HG03025 (cell line): ENCODE data around the gene OR1G1.
"Not testable (repeated sequence)": the region's sequence is repeated elsewhere in the genome, so short reads cannot be mapped to it uniquely, and the experiment has no call there.

Experiments used
- ATAC-seq: cut with Tn5 transposase; IDR thresholded peaks from one replicate; pipeline ENCODE4 v1.9.1; 2021; ENCODE audit warnings: mild to moderate bottlenecking, moderate library complexity; ENCODE audit not compliant: unreplicated experiment, low FRiP score

The OR1G1 gene

DNA sequence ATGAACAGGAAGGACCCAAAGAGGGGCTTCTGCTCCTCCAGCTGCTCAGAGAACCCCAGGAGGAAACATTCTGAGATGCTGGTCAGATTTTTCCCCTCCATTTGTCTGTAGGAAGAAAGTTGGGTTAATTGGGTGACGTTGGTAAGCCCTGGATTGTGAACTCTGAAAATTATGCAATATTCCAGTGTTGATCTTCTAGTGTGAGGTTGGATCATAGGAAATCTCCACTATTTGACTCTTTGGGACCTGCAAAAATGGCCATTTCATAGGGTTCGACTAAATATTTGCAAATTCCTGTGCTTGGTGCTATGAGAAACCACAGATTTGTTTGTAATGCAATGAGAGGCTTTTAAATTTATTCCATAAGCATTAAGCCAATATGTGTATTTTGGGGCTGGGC, at the start of gene OR1G1:
OR1G1 (minus strand) TSS at position 101 of the 400 bp plus-strand sequence; CDS start at position 101, 0 bp downstream.
- ATAC-seq: no peak

DNA sequence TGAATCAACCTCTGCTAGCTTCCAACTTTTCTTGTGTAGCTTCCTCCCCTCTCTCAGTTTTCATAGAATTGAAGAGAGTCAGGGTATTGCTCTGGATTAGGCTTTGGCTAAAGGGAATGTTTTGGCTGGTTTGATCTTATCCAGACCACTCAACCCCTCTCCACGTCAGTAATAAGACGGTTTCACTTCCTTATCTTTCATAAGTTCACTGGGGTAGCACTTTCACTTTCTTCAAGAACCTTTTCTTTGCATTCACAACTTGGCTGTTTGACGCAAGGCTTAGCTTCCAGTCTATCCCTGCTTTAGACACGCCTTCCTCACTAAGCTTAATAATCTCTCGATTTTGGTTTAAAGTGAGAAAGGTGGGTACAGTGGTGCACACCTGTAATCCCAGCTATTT, 40.2 kb upstream of the OR1G1 start:
- no peak for ATAC-seq

DNA sequence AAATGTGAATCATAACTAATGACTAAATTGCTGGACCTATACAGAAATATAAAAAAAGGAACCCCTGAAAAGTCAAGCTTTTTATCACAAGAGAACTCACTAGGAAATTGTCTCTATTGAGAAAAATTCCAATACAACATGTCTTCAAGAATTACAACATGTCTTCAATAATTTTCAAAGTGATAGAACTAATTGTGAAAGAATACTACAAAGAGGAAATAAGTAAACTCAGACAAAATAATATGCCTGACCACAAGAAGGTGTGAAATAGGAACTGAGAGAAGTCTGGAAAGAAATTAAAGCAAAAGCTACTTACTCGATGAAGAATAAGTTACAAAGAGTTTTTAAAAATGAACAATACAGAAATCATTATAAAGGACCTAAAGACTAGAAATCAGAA, 29.9 kb upstream of the OR1G1 start:
- ATAC-seq: no peak

DNA sequence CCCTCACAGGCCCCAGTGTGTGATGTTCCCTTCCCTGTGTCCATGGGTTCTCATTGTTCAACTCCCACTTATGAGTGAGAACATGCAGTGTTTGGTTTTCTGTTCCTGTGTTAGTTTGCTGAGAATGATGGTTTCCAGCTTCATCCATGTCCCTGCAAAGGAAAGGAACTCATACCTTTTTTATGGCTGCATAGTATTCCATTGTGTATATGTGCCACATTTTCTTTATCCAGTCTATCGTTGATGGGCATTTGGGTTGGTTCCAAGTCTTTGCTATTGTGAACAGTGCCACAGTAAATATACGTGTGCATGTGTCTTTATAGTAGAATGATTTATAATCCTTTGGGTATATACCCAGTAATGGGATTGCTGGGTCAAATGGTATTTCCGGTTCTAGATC, 10.1 kb upstream of the OR1G1 start:
- not testable (repeated sequence) for ATAC-seq

DNA sequence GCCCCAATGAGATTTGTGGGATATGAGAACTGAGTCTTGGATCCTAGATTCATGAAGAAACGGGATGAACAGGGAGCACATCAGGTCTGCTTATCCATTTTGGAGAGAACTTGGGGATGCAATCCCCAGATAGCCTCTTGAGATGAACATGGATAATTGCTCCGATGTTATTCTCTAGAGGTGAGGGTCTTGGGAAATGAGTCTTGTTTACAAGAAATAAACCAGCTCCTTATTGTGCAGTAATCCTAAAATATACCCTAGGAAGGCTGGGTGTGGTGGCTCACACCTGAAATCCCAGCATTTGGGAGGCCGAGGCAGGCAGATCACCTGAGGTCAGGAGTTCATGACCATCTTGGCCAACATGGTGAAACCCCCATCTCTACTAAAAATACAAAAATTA, 23.0 kb downstream of the OR1G1 start, which contains the start of gene OR1D2:
OR1D2 (minus strand) TSS at position 101 of the 400 bp plus-strand sequence. CDS start 11,426 bp downstream, outside the sequence.
- no peak for ATAC-seq
